GM12878 (cell line): ENCODE results near the gene ODAD2. TPM values are rescaled to one million over a fixed set of nuclear protein-coding genes. Genes with fewer than 3 reads are reported as not detected.

Experiments used
- ATAC-seq: fragments of 200-7000 bp; cut with Tn5 transposase; 3 replicates; pipeline ENCODE4 v1.9.1; 2020; ENCODE audit warnings: mild to moderate bottlenecking, moderate library complexity
- BruUV-seq: library from RNA; stranded (reverse); fragments of 400-500 nt; replicated peaks from 2 replicates; lab custom pipeline; 2021; lab: Mats Ljungman, UMichigan
- CTCF ChIA-PET: fragments of 300-600 bp; sonication (Branson Sonifier 250); formaldehyde crosslinking; extraction: SDS; loops from one replicate; lab custom pipeline; 2021; ENCODE audit warnings: inconsistent platforms; lab: Yijun Ruan, JAX
- POLR2A ChIA-PET: fragments of 350-600 bp; formaldehyde crosslinking; extraction: SDS; loops from one replicate; lab custom pipeline; 2021; ENCODE audit warnings: inconsistent platforms; lab: Charles Lee
- RAD21 ChIA-PET: fragments of 300-600 bp; sonication (Branson Sonifier 250); formaldehyde crosslinking; loops from one replicate; lab custom pipeline; 2023; ENCODE audit warnings: antibody characterized with exemption; ENCODE audit not compliant: unreplicated experiment; lab: Charles Lee
- SMC1A ChIA-PET: fragments of 300-600 bp; sonication (Branson Sonifier 250); formaldehyde crosslinking; loops from one replicate; lab custom pipeline; 2023; ENCODE audit not compliant: unreplicated experiment, uncharacterized antibody; lab: Charles Lee
- DNase-seq: peaks from one replicate; pipeline ENCODE4 v3.0.0-alpha.2; 2011; ENCODE audit warnings: low read depth, low spot score
- FAIRE-seq: peaks from 3 replicates; lab custom pipeline; 2011; peaks lifted over from hg19 to GRCh38; lab: Jason Lieb, UNC
- H2AFZ ChIP-seq: 2 replicates; pipeline ENCODE4 v1.6.0; 2011; ENCODE audit warnings: low read depth, low read length, control low read depth; ENCODE audit not compliant: control insufficient read depth
- H3K27ac ChIP-seq: 2 replicates; pipeline ENCODE4 v1.5.1; 2011; ENCODE audit warnings: control low read depth; ENCODE audit not compliant: control insufficient read depth, insufficient read depth
- H3K27me3 ChIP-seq, 2 experiments: replicated peaks in 1 of 2; 2 replicates each; pipeline versions ENCODE4 v1.6.0 to v1.6.1; 2011; ENCODE audit warnings: low read length in 1 of 2; ENCODE audit not compliant: control insufficient read depth in 2 of 2, insufficient read depth in 2 of 2
- H3K36me3 ChIP-seq, 2 experiments: 2 replicates each; pipeline ENCODE4 v1.5.1; 2011; ENCODE audit warnings: low read length in 1 of 2; ENCODE audit not compliant: control insufficient read depth in 2 of 2, insufficient read depth in 2 of 2
- H3K4me1 ChIP-seq: 2 replicates; pipeline ENCODE4 v1.6.1; 2011; ENCODE audit warnings: mild to moderate bottlenecking, low read length, moderate library complexity, mixed read lengths; ENCODE audit not compliant: control insufficient read depth, insufficient read depth
- H3K4me2 ChIP-seq: 2 replicates; pipeline ENCODE4 v1.6.0; 2011; ENCODE audit warnings: control low read depth; ENCODE audit not compliant: control insufficient read depth, insufficient read depth
- H3K4me3 ChIP-seq: fragments of 200-600 bp; sonication (generic); 2 replicates; pipeline ENCODE4 v1.5.1; 2016
- H3K79me2 ChIP-seq: 2 replicates; pipeline ENCODE4 v1.6.0; 2011; ENCODE audit warnings: low read length; ENCODE audit not compliant: control insufficient read depth, insufficient read depth
- H3K9ac ChIP-seq: 2 replicates; pipeline ENCODE4 v1.8.0; 2011; ENCODE audit warnings: low read length, control low read depth, mixed read lengths; ENCODE audit not compliant: control insufficient read depth, insufficient read depth
- H3K9me3 ChIP-seq: replicated peaks from 3 replicates; pipeline ENCODE4 v1.5.1; 2011; ENCODE audit warnings: mild to moderate bottlenecking, low read length; ENCODE audit not compliant: control insufficient read depth, insufficient read depth
- H4K20me1 ChIP-seq: 2 replicates; pipeline ENCODE4 v1.6.0; 2011; ENCODE audit not compliant: control insufficient read depth, insufficient read depth
- BRCA1 ChIP-seq: IDR thresholded peaks from 2 replicates; pipeline ENCODE4 v1.6.1; 2011; ENCODE audit warnings: low read depth, low read length, improper control_type of control experiment
- CEBPB ChIP-seq, 2 experiments: fragments of 150-350 bp in 1 of 2; IDR thresholded peaks; 2 replicates each; pipeline ENCODE4 v1.6.1; 2012 to 2014; ENCODE audit warnings: low read depth in 2 of 2, low read length in 2 of 2, borderline replicate concordance in 1 of 2, inconsistent platforms in 1 of 2
- LARP7 ChIP-seq: fragments of 450-650 bp; IDR thresholded peaks from 2 replicates; pipeline ENCODE4 v1.6.1; 2017; ENCODE audit warnings: mild to moderate bottlenecking
- MLLT1 ChIP-seq: fragments of 450-650 bp; IDR thresholded peaks from 2 replicates; pipeline ENCODE4 v1.6.1; 2016; ENCODE audit warnings: mild to moderate bottlenecking
- PAX5 ChIP-seq: IDR thresholded peaks from 2 replicates; pipeline ENCODE4 v1.6.1; 2011; ENCODE audit warnings: low read depth, low read length, borderline replicate concordance
- POLR2A ChIP-seq: IDR thresholded peaks from 2 replicates; pipeline ENCODE4 v1.6.1; 2011; ENCODE audit warnings: low read depth, mild to moderate bottlenecking, low read length
- RAD51 ChIP-seq: fragments of 450-650 bp; IDR thresholded peaks from 2 replicates; pipeline ENCODE4 v1.6.1; 2016; ENCODE audit warnings: moderate library complexity, mild to moderate bottlenecking, inconsistent platforms
- TCF3 ChIP-seq: IDR thresholded peaks from 2 replicates; pipeline ENCODE4 v1.6.1; 2012; ENCODE audit warnings: low read depth, mild to moderate bottlenecking, low read length, borderline replicate concordance; ENCODE audit not compliant: insufficient read depth
- ZBTB11 ChIP-seq: fragments of 450-650 bp; formaldehyde crosslinking; IDR thresholded peaks from 2 replicates; pipeline ENCODE4 v1.5.0; 2022; ENCODE audit warnings: mild to moderate bottlenecking, missing genetic modification characterization
- WGBS: methylation state at CpG from one replicate; pipeline ENCODE4 v1.1.6; 2016; ENCODE audit warnings: low lambda C conversion rate; ENCODE audit not compliant: insufficient replicate concordance, insufficient coverage; ENCODE audit errors: missing lambda C conversion rate; 5-methylcytosine and 5-hydroxymethylcytosine counted together
- in situ Hi-C: fragments of 300-500 bp; cut with MboI; formaldehyde crosslinking; loops from 9 replicates; pipeline ENCODE4 v1.14.3; 2018; ENCODE audit warnings: mixed read lengths
- intact Hi-C: fragments of 100-400 bp; cut with micrococcal nuclease; formaldehyde crosslinking; loops from one replicate; pipeline ENCODE4 v1.14.2; 2022; ENCODE audit not compliant: unreplicated experiment
- polyA plus RNA-seq, 11 experiments: library from polyadenylated mRNA; depleted of rRNA in 4 of 11; unstranded in 6 of 11; stranded (reverse) in 5 of 11; fragments of >200 nt; fragmentation: Nextera tagmentation in 4 of 11; fragmentation: Illumina TruSeq in 1 of 11; extraction: Ambion mirVana in 4 of 11; extraction: Trizol in 1 of 11; gene quantifications; 1 replicate in 1 of 11; 2 replicates in 10 of 11; pipeline versions ENCODE4 v1.2.1 to v1.2.3, GENCODE V29; 2011 to 2016; ENCODE audit warnings: inconsistent platforms in 2 of 11, missing spikeins in 2 of 11, low read depth in 1 of 11
- total RNA-seq, 4 experiments: library from RNA; depleted of rRNA in 3 of 4; stranded (reverse); fragments of >200 nt in 3 of 4; fragmentation: Illumina TruSeq in 1 of 4; extraction: Trizol in 1 of 4; gene quantifications; 2 replicates each; pipeline versions ENCODE4 v1.2.1 to v1.2.3, GENCODE V29; 2013 to 2021
- TF ChIP-seq, protein P1 (sequence below): IDR thresholded peaks from 2 replicates; pipeline ENCODE4 v1.6.1; 2012; ENCODE audit warnings: mild to moderate bottlenecking, low read depth, low read length

Gene ODAD2
- total and polyA plus RNA-seq, 10 of the 15 experiments (the other 5 are each of a cell fraction or from before 2014, with no cell fraction given) = not detected

- Histone ChIP-seq H4K20me1 (no peaks in the 10 kb centered on the region), H3K9ac (no peak overlapping the region)
- CTCF ChIA-PET = no interaction called here
- POLR2A ChIA-PET = no interaction called here
- BruUV-seq = no TSS peak
- TF ChIP-seq CEBPB (IDR thresholded peaks at IDR 0.05; ENCODE audit: borderline replicate concordance in 1 of 2, low read depth in 2 of 2, low read length in 2 of 2) = no peak
- no peak for TF ChIP-seq PAX5
- TF ChIP-seq, all 136 proteins: peak for 0
- no peak overlapping the region for H3K4me3 ChIP-seq
- H3K4me1 ChIP-seq = no peaks in the 10 kb centered on the region
- SMC1A ChIA-PET = no interaction called here
- RAD21 ChIA-PET = no interaction called here
- no peak overlapping the region for H2AFZ ChIP-seq
- no peak overlapping the region for H3K27ac ChIP-seq
- ATAC-seq (no peak), DNase-seq (no peak), FAIRE-seq (no peak)
- H3K9me3 ChIP-seq = no peaks in the 10 kb centered on the region
- no peak overlapping the region for H3K4me2 ChIP-seq
- H3K79me2 ChIP-seq = no peaks in the 10 kb centered on the region
- 61% methylated on average over 12 of the region's 12 CpGs for WGBS
- H3K27me3 ChIP-seq = no peaks in the 10 kb centered on the region
- no peaks in the 10 kb centered on the region for H3K36me3 ChIP-seq
- in situ Hi-C loops = no loop called here
- intact Hi-C loops = no loop called here
Measured at GRCh38 chr10:27944005-27944404, 54.9 kb downstream of the ODAD2 start.

GRCh38 chr10:27914888-27915287 lies 84.0 kb downstream of the ODAD2 start:
- RAD21 ChIA-PET = no interaction called here
- BruUV-seq = no TSS peak
- no peak for TF ChIP-seq POLR2A
- no peak for TF ChIP-seq BRCA1
- TF ChIP-seq ZBTB11 = no peak
- TF ChIP-seq LARP7 = no peak
- TF ChIP-seq, protein P1, sequence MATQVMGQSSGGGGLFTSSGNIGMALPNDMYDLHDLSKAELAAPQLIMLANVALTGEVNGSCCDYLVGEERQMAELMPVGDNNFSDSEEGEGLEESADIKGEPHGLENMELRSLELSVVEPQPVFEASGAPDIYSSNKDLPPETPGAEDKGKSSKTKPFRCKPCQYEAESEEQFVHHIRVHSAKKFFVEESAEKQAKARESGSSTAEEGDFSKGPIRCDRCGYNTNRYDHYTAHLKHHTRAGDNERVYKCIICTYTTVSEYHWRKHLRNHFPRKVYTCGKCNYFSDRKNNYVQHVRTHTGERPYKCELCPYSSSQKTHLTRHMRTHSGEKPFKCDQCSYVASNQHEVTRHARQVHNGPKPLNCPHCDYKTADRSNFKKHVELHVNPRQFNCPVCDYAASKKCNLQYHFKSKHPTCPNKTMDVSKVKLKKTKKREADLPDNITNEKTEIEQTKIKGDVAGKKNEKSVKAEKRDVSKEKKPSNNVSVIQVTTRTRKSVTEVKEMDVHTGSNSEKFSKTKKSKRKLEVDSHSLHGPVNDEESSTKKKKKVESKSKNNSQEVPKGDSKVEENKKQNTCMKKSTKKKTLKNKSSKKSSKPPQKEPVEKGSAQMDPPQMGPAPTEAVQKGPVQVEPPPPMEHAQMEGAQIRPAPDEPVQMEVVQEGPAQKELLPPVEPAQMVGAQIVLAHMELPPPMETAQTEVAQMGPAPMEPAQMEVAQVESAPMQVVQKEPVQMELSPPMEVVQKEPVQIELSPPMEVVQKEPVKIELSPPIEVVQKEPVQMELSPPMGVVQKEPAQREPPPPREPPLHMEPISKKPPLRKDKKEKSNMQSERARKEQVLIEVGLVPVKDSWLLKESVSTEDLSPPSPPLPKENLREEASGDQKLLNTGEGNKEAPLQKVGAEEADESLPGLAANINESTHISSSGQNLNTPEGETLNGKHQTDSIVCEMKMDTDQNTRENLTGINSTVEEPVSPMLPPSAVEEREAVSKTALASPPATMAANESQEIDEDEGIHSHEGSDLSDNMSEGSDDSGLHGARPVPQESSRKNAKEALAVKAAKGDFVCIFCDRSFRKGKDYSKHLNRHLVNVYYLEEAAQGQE = no peak
- TF ChIP-seq RAD51 = no peak
- TF ChIP-seq TCF3 = no peak
- TF ChIP-seq MLLT1 = no peak

More at GRCh38 chr10:27914888-27915287, 84.0 kb downstream of the ODAD2 start:
- ChIA-PET POLR2A (no interaction called here), CTCF (no interaction called here), SMC1A (no interaction called here)
- no peak overlapping the region for H3K4me2 ChIP-seq
- no peak overlapping the region for H3K27ac ChIP-seq
- no peaks in the 10 kb centered on the region for H3K36me3 ChIP-seq
- H4K20me1 ChIP-seq = no peaks in the 10 kb centered on the region
- intact Hi-C loops = no loop called here
- WGBS = 43% methylated on average over 3 of the region's 3 CpGs
- H3K9ac ChIP-seq = no peak overlapping the region
- H3K4me1 ChIP-seq = no peaks in the 10 kb centered on the region
- FAIRE-seq (no peak), ATAC-seq (no peak), DNase-seq (no peak)
- H3K4me3 ChIP-seq = no peak overlapping the region
- in situ Hi-C loops = no loop called here
- no peaks in the 10 kb centered on the region for H3K9me3 ChIP-seq
- H3K79me2 ChIP-seq = no peaks in the 10 kb centered on the region
- no peak overlapping the region for H2AFZ ChIP-seq
- H3K27me3 ChIP-seq = no peaks in the 10 kb centered on the region
